HG03565 (cell line): ENCODE measurements around the gene FUT3.
"Not testable (repeated sequence)": the region's sequence is repeated elsewhere in the genome, so short reads cannot be mapped to it uniquely, and the experiment has no call there.

Experiments used
- ATAC-seq: cut with Tn5 transposase; IDR thresholded peaks from one replicate; pipeline ENCODE4 v1.9.1; 2021; ENCODE audit warnings: mild to moderate bottlenecking, moderate library complexity; ENCODE audit not compliant: unreplicated experiment

FUT3 gene

GRCh38 chr19:5851302-5851701 lies at the start of gene FUT3:
Gene FUT3 (minus strand): TSS chr19:5851449.
- no peak for ATAC-seq

GRCh38 chr19:5900976-5901375 lies 49.7 kb upstream of the FUT3 start:
- no peak for ATAC-seq

- ATAC-seq = no peak
Observed at GRCh38 chr19:5899728-5900526, 48.7 kb upstream of the FUT3 start.

GRCh38 chr19:5897189-5897969 lies 46.1 kb upstream of the FUT3 start:
- ATAC-seq = no peak

- ATAC-seq = no peak
Observed at GRCh38 chr19:5896365-5897076, 45.3 kb upstream of the FUT3 start.

- no peak for ATAC-seq
Observed at GRCh38 chr19:5895890-5896289, 44.6 kb upstream of the FUT3 start.

GRCh38 chr19:5895409-5895808 lies 44.2 kb upstream of the FUT3 start:
- no peak for ATAC-seq

GRCh38 chr19:5894704-5895349 lies 43.6 kb upstream of the FUT3 start:
- ATAC-seq = no peak

GRCh38 chr19:5893907-5894703 lies 42.9 kb upstream of the FUT3 start:
- no peak for ATAC-seq

- no peak for ATAC-seq
Observed at GRCh38 chr19:5893296-5893903, 42.2 kb upstream of the FUT3 start.

- no peak for ATAC-seq
Observed at GRCh38 chr19:5892772-5893275, 41.6 kb upstream of the FUT3 start.

- no peak for ATAC-seq
Observed at GRCh38 chr19:5891938-5892771, 40.9 kb upstream of the FUT3 start.

- ATAC-seq = no peak
Observed at GRCh38 chr19:5891572-5891937, 40.3 kb upstream of the FUT3 start.

- no peak for ATAC-seq
Observed at GRCh38 chr19:5890099-5890498, 38.9 kb upstream of the FUT3 start.

GRCh38 chr19:5889288-5889971 lies 38.2 kb upstream of the FUT3 start:
- no peak for ATAC-seq

- not testable (repeated sequence) for ATAC-seq
Observed at GRCh38 chr19:5884065-5884811, 33.0 kb upstream of the FUT3 start.

- ATAC-seq = not testable (repeated sequence)
Observed at GRCh38 chr19:5883157-5883873, 32.1 kb upstream of the FUT3 start.
